Dedifferentiated amniotic fluid mesenchymal stem cell (primary cell): ENCODE data around the gene OTX1.
A peak's percentile ranks its signal among the peaks of the same experiment; 100 is the strongest.

Experiments used
- DNase-seq: peaks from one replicate; pipeline ENCODE4 v3.0.0-alpha.2; 2016; ENCODE audit errors: extremely low spot score

OTX1 gene

GRCh38 chr2:63047321-63048279, 3.0 kb upstream of the OTX1 start:
- DNase-seq, result no peak

- no peak for DNase-seq
Observed at GRCh38 chr2:63048367-63049171, 2.1 kb upstream of the OTX1 start.

DNA sequence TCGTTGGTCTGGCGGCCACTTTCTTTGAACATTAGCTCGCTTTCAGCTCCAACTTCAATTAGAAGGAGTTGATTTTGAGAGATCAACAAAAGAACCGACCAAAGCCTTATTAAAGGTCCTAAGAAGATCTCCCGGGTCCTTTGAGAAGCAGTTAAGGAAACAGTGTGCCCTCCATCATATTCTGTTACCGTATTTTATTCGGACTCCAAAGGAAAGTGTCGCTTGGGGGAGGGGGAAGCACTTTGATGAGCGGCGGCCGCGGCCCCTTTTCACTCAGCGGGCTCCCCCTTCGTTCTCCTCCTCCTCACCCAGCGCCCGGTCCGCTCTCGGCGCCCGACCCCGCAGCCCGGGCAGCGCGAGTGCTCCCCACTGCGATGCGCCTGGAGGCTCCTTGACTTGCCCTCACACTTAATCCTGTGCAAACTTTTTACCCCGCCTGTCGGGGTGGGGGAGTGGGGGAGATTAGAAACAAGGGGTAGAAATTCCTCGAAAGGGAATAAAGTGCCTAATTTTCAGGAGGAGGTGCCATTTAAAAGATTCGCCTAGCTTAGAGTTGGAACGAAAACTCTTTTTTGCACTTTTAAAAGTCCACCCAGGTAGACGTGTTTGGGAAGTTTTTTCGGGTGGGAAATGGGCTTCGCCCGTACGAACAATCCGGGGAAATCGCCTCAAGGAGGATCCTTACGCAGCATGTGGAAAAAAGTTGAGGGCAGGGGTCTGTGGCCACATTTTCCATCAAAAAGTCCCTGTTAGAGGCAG, 1.2 kb upstream of the OTX1 start:
- no peak for DNase-seq

DNA sequence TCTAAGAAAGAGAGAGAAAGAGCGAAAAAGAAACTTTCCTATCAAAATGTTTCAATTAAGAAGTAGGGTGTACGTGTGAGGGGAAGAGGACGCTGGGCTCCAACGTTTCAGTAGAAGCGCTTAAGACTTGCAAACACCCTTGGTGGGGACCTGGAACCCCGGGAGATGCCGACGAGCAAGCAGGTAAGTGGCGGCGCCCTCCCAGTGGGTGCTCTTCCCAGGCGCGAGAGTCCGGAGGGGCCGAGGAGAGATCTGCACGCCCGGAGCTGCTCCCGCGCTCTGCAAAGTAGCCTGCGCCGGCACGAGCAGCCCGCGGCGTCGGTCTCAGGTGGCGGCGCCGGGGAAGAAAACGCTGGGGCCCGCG, 678 bp upstream of the OTX1 start:
- no peak for DNase-seq

- peak; percentile 22 for DNase-seq
Observed at GRCh38 chr2:63051042-63051794, 588 bp downstream of the OTX1 start.

- DNase-seq, result no peak
Observed at GRCh38 chr2:63051795-63052333, 1.2 kb downstream of the OTX1 start.

- no peak for DNase-seq
Observed at GRCh38 chr2:63052411-63053080, 1.9 kb downstream of the OTX1 start.

- no peak for DNase-seq
Observed at GRCh38 chr2:63053081-63053888, 2.7 kb downstream of the OTX1 start.

DNA sequence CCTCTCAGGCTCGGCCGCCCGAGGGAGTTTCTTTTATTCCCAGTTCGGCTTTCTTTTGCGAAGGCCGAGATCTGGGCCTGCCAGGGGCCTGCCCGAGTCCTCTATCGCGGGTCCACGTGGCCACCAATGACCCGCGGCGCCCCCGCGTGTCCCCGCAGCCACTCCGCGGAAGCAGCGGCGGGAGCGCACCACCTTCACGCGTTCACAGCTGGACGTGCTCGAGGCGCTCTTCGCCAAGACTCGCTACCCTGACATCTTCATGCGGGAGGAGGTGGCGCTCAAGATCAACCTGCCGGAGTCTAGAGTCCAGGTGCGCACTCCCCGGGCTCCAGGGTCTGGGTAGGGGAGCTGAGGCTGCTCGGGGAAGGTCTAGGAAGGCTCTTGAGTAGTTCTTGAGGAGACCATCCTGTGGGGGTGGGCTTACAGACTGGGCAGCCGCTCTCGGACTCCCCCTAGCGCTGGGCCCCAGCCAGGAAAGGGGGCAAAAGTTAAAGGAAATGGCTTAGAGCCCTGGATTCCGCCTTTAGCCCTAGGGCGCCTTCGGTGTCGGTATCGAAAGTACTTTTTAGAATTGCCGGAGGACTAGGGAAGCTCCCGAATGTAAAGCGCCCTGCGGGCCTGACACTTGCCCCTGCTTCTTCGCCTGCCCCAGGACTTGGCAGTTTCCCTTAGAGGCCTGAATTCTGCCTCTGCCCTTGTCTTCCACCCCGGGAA, 3.4 kb downstream of the OTX1 start:
- DNase-seq, result no peak

- no peak for DNase-seq
Observed at GRCh38 chr2:63054841-63055225, 4.2 kb downstream of the OTX1 start.

GRCh38 chr2:63055226-63056106, 4.8 kb downstream of the OTX1 start:
- no peak for DNase-seq

GRCh38 chr2:63056107-63057050, 5.7 kb downstream of the OTX1 start:
- no peak for DNase-seq

- DNase-seq, result no peak
Observed at GRCh38 chr2:63057249-63058143, 6.9 kb downstream of the OTX1 start.

DNA sequence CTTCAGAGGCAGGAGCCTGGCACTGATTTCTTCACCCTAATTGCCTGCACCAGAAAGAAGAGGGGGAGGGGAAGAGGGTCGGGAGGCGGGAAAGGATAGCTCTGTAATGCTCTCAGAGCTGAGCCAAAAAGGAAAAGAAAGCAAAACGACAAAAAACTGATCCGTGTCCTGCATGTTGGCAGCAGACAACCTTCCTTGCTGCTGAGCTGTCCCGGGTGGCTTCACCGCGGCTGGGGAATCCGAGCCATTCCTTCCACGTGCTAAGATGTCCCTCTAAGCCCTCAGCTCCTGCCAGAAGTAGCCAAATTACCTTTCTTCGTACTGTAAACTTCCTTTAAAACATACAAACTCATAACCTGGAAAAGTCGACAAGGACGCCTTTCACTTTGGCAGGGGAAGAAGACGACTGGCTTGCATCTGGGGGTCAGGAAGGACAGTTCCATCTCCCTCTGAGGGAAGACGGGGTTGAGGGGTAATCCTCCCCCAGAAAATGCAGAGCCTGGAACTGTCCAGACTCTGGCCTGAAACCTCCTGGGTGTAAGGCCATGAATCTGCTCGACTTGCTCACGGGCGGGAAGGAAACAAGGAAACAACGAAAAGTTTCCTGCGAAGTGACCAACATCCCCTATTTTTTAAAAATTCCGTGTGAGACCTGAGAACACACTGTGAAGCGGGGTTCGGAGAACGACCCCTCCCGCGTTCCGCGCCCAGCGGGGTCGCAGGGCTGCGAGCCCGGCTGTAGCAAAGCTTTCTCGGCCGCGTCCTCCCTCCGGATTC, 7.7 kb downstream of the OTX1 start:
- no peak for DNase-seq
